NCI-H345 treated with DMSO at 0.1 percent for 48 hours (cell line): ENCODE results near the gene CASP7.

Experiments
- DNase-seq: peaks from one replicate; lab custom pipeline; 2025; ENCODE audit not compliant: unreplicated experiment; lab: John Stamatoyannopoulos, UW

Gene CASP7

GRCh38 chr10:113711142-113711541 lies 31.4 kb downstream of the CASP7 start:
- DNase-seq: no peak

DNA sequence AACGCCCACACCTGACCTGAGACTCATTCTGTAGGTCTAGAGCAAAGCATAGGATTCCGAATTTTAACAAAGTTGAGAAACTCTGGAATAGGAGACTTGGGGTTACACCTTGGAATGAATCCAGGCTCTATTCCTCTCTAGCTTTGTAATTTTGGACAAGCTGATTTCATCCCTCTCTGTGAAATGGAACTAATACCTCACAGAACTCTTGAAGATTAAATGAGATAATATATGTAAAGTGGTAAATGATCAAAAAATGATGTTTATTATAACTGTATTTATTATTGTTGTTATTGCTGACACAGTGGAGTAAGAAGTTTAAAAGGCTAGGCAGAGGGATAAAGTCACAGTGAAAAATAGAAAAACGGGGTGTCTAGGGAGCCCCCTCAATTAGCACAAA lies 32.3 kb downstream of the CASP7 start:
- no peak for DNase-seq

GRCh38 chr10:113712755-113713639 lies 33.3 kb downstream of the CASP7 start:
- DNase-seq: no peak

GRCh38 chr10:113713640-113713982 lies 33.9 kb downstream of the CASP7 start:
- no peak for DNase-seq

- no peak for DNase-seq
Measured at GRCh38 chr10:113716109-113716910, 36.6 kb downstream of the CASP7 start.

GRCh38 chr10:113718969-113719822 lies 39.5 kb downstream of the CASP7 start:
- DNase-seq: no peak

DNA sequence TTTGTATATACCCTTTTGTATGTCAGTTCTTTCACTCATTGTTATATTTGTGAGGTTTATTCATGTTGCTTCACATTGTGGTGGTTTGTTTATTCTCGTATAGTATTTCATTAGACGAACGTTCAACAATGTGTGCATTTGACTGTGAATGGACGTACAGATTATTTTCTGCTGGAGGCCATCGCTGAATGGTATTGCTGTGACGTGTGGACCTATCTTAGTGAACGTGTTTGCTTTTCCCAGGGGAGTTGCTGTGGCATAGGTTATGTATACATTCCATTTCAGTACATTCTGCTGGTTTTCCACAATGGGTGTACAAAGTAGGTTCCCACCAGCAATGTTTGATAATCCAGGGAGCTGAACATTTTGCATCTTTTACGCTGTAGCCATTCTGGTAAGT lies 40.7 kb downstream of the CASP7 start:
- DNase-seq: no peak

GRCh38 chr10:113732160-113732881 lies 52.6 kb downstream of the CASP7 start:
- DNase-seq: no peak

DNA sequence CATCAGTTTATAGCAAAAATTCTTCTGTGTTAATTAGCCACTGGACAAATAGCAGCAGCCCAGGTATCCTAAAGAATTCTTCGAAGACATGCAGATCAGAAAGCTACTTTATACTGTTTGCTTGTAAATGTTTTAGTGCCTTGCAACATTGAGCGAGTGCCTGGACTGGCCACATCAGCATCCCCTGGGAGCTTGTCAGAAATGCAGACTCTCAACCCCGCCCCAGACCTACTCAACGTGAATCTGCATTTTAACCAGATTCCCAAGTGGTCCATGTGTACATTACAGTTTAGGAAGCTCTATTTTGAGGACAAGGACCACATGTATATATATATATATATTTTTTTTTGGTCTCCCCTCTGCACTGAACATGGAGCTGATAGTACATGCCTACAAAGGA lies 53.3 kb downstream of the CASP7 start:
- no peak for DNase-seq

- no peak for DNase-seq
Measured at GRCh38 chr10:113733635-113734034, 53.9 kb downstream of the CASP7 start.

DNA sequence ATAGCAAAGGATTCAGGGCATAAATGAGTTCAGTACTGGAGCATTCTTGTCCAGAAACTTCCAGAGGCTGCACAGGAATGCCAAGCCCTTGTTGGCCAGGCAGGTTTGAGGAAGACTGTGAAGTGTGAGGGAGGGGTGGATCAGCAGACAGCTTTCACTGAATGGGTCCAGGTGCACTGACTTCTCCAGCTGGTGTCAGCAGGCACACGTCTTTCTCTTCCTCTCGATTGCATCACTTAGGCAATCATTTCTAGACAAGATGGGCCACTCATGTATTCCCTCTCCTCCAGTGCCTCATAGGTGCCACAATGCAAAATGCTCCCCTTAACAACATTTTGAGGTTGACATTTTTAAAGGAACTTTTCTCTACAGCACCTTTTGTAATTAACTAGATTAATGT lies 56.2 kb downstream of the CASP7 start:
- no peak for DNase-seq

DNA sequence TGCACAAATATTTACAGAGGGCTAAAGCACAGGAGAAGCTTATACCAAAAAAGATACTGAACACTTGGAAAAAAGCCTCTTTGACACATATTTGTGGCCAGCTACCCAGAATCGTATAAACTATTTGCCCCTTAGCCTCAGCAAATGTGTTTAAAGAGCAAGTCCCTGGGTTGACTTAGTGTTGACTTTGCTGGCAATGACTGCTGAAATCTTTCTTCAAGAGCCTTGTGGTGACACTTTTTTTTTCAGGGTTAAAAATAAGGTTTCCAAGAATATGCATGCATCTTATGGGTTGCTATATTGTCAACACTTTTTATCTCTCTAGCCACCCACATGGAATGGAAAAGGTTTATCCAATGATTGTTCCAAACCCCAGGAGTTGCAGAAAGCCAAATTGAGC lies 56.9 kb downstream of the CASP7 start:
- DNase-seq: no peak

DNA sequence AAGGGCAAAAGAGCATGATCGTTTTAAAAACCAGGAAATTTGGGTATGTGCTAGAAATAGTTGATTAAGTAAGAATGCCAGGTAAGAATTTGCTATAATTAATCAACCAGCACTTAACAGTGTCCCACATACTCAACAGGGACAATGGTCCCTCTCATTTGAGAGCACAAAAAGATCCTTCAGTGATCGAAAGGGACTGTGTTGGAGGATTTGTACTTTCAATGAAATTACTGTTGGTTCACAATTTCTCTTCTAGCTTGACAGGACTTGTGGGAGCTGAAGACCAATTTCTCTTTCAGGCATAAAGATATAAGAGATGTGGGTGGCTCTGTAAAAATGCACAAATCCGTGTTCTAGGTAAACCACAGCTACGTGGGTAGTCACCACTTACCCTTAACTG lies 59.3 kb downstream of the CASP7 start:
- no peak for DNase-seq

GRCh38 chr10:113739577-113739976 lies 59.9 kb downstream of the CASP7 start:
- DNase-seq: no peak

- DNase-seq: no peak
Measured at GRCh38 chr10:113740850-113741249, 61.1 kb downstream of the CASP7 start.

- no peak for DNase-seq
Measured at GRCh38 chr10:113742466-113742865, 62.8 kb downstream of the CASP7 start.

GRCh38 chr10:113743594-113743993 lies 63.9 kb downstream of the CASP7 start:
- DNase-seq: no peak

- no peak for DNase-seq
Measured at GRCh38 chr10:113745374-113745773, 65.7 kb downstream of the CASP7 start.

GRCh38 chr10:113746217-113746957 lies 66.7 kb downstream of the CASP7 start:
- no peak for DNase-seq

DNA sequence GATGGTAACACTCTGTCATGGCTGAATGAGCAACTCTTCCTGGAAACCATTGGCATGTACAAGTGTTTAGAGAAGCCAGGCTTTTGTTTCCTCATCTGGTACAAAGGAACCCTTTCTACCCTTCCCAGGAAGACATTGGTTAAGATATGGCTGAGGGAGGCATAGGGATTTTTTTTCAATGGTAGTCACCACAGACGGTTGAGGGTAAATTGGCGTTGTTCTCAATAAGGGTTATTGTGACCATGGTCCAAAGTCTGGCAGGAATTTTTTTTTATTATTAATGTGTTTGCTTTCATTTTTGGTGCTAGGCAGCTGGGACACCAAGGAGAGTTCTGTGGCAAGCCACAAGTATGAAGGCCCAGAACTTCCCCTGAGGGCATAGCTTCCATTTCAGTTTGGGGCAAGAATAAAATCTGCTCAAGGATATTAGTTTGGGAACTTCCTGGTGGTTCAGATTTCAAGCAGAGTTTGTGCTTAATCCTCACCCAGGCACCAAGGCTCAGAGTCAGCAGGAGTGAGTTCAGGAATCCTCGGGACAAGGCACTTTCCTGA lies 71.5 kb downstream of the CASP7 start, which contains the start of gene PLEKHS1:
Gene PLEKHS1, plus strand, starts transcription at position 502 of the 552 bp plus-strand sequence. CDS start 3,596 bp downstream, outside the sequence.
- DNase-seq: no peak
